Natural killer cell (primary cell): ENCODE measurements around the gene DAP3. TPM values are rescaled to one million over a fixed set of nuclear protein-coding genes. Genes with fewer than 3 reads are reported as not detected.
"Not testable (repeated sequence)": the region's sequence is repeated elsewhere in the genome, so short reads cannot be mapped to it uniquely, and the experiment has no call there.

Source experiments
- ATAC-seq, 3 donors: fragments of 150-1000 bp in 2 of 3; fragments of 200-7000 bp in 1 of 3; cut with Tn5 transposase; 1 replicate in 1 of 3; 2 replicates in 2 of 3; pipeline ENCODE4 v1.10.0; 2021; ENCODE audit warnings: mild to moderate bottlenecking in 2 of 3, moderate library complexity in 2 of 3
- DNase-seq, 2 donors: peaks; one replicate each; pipeline versions ENCODE4 v3.0.0 to v3.0.0-alpha.2; 2013 to 2021; ENCODE audit warnings: mixed read lengths in 1 of 2
- H3K27ac ChIP-seq: one replicate; pipeline ENCODE4 v1.5.1; 2013; ENCODE audit warnings: mild to moderate bottlenecking, low read length
- H3K27me3 ChIP-seq: one replicate; pipeline ENCODE4 v1.6.1; 2013; ENCODE audit warnings: low read length; ENCODE audit not compliant: control insufficient read depth, insufficient read depth
- H3K36me3 ChIP-seq: one replicate; pipeline ENCODE4 v1.6.1; 2013; ENCODE audit warnings: low read length; ENCODE audit not compliant: control insufficient read depth, insufficient read depth
- H3K4me1 ChIP-seq: one replicate; pipeline ENCODE4 v1.6.1; 2013; ENCODE audit warnings: low read length; ENCODE audit not compliant: control insufficient read depth, insufficient read depth
- H3K4me3 ChIP-seq: one replicate; pipeline ENCODE4 v1.5.1; 2013; ENCODE audit warnings: low read length
- H3K9me3 ChIP-seq: one replicate; pipeline ENCODE4 v1.6.1; 2013; ENCODE audit warnings: low read length; ENCODE audit not compliant: control insufficient read depth, insufficient read depth
- H3K27ac Mint-ChIP-seq, 2 donors: one replicate each; pipeline ENCODE4 v1.8.0; 2022; ENCODE audit warnings: mild to moderate bottlenecking in 2 of 2, mixed read lengths in 2 of 2, moderate library complexity in 1 of 2
- H3K27me3 Mint-ChIP-seq, 2 donors: one replicate each; pipeline ENCODE4 v1.8.0; 2022; ENCODE audit warnings: low read depth in 2 of 2, mixed read lengths in 2 of 2
- H3K36me3 Mint-ChIP-seq: one replicate; pipeline ENCODE4 v1.8.0; 2022; ENCODE audit warnings: mixed read lengths
- H3K4me1 Mint-ChIP-seq, 2 donors: one replicate each; pipeline ENCODE4 v1.8.0; 2022; ENCODE audit warnings: mixed read lengths in 2 of 2
- H3K4me3 Mint-ChIP-seq: one replicate; pipeline ENCODE4 v1.8.0; 2022; ENCODE audit warnings: mild to moderate bottlenecking, moderate library complexity, mixed read lengths
- H3K9me3 Mint-ChIP-seq, 2 donors: one replicate each; pipeline ENCODE4 v1.8.0; 2022; ENCODE audit warnings: mixed read lengths in 2 of 2
- WGBS: methylation state at CpG from one replicate; pipeline ENCODE4 v1.1.7; 2013; ENCODE audit warnings: missing lambda C conversion rate; ENCODE audit not compliant: insufficient coverage; 5-methylcytosine and 5-hydroxymethylcytosine counted together
- intact Hi-C: fragments of 100-400 bp; cut with micrococcal nuclease; formaldehyde crosslinking; loops from one replicate; pipeline ENCODE4 v1.14.2; 2022
- total RNA-seq, 4 donors: library from RNA; stranded (reverse); fragments of 120-200 nt in 1 of 4; gene quantifications; one replicate each; pipeline versions ENCODE4 v1.2.3 to v1.2.4, GENCODE V29; 2013 to 2022
- TF ChIP-seq, protein P1 (sequence below): fragments of 200-600 bp; IDR thresholded peaks from one replicate; pipeline ENCODE4 v1.8.0; 2022; ENCODE audit warnings: antibody characterized with exemption

Gene DAP3
- total RNA-seq, 3 donors from 2014 or later (not counting 1 experiment from before 2014, with no cell fraction given) = 83.9 to 97.5 (median 96.4) TPM

GRCh38 chr1:155767399-155767989 is 78.6 kb downstream of the DAP3 start:
- H3K36me3 ChIP-seq = peaks cover 73% of the 10 kb centered on the region
- H3K4me3 ChIP-seq, H3K27me3 Mint-ChIP-seq, H3K27me3 ChIP-seq, H3K4me1 Mint-ChIP-seq, H3K27ac Mint-ChIP-seq, H3K9me3 Mint-ChIP-seq, intact Hi-C loops, H3K4me3 Mint-ChIP-seq, H3K27ac ChIP-seq, DNase-seq, ATAC-seq, H3K9me3 ChIP-seq, H3K4me1 ChIP-seq: not testable (repeated sequence)
- 93% methylated on average over 1 of the region's 5 CpGs for WGBS
- peaks cover 25% of the 10 kb centered on the region for H3K36me3 Mint-ChIP-seq

GRCh38 chr1:155769257-155769656 is 80.4 kb downstream of the DAP3 start:
- Mint-ChIP-seq H3K27ac (peak overlapping the region in 1 of 2 donors; percentile 56), H3K9me3 (no peaks in the 10 kb centered on the region), H3K36me3 (peaks cover 24% of the 10 kb centered on the region), H3K27me3 (no peaks in the 10 kb centered on the region), H3K4me3 (no peak overlapping the region), H3K4me1 (no peaks in the 10 kb centered on the region)
- Histone ChIP-seq H3K36me3 (peaks cover 76% of the 10 kb centered on the region), H3K4me3 (no peak overlapping the region), H3K27me3 (no peaks in the 10 kb centered on the region), H3K9me3 (no peaks in the 10 kb centered on the region), H3K4me1 (no peaks in the 10 kb centered on the region), H3K27ac (no peak overlapping the region)
- TF ChIP-seq, protein P1, sequence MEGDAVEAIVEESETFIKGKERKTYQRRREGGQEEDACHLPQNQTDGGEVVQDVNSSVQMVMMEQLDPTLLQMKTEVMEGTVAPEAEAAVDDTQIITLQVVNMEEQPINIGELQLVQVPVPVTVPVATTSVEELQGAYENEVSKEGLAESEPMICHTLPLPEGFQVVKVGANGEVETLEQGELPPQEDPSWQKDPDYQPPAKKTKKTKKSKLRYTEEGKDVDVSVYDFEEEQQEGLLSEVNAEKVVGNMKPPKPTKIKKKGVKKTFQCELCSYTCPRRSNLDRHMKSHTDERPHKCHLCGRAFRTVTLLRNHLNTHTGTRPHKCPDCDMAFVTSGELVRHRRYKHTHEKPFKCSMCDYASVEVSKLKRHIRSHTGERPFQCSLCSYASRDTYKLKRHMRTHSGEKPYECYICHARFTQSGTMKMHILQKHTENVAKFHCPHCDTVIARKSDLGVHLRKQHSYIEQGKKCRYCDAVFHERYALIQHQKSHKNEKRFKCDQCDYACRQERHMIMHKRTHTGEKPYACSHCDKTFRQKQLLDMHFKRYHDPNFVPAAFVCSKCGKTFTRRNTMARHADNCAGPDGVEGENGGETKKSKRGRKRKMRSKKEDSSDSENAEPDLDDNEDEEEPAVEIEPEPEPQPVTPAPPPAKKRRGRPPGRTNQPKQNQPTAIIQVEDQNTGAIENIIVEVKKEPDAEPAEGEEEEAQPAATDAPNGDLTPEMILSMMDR = no peak
- DNase-seq (no peak), ATAC-seq (no peak)
- WGBS = 98% methylated on average over 3 of the region's 5 CpGs
- intact Hi-C loops = no loop called here

GRCh38 chr1:155773221-155773620 is 84.3 kb downstream of the DAP3 start:
- H3K4me1 Mint-ChIP-seq = peaks cover 0 to 8% of the 10 kb centered on the region in 2 donors
- H3K4me3 Mint-ChIP-seq = no peak overlapping the region
- no peak overlapping the region for H3K4me3 ChIP-seq
- no peaks in the 10 kb centered on the region for H3K27me3 ChIP-seq
- intact Hi-C loops = no loop called here
- TF ChIP-seq, protein P1 = no peak
- H3K27ac ChIP-seq = no peak overlapping the region
- no peaks in the 10 kb centered on the region for H3K9me3 ChIP-seq
- ATAC-seq = no peak
- 96% methylated on average over 2 of the region's 2 CpGs for WGBS
- H3K36me3 Mint-ChIP-seq = peaks cover 38% of the 10 kb centered on the region
- DNase-seq = no peak
- no peaks in the 10 kb centered on the region for H3K27me3 Mint-ChIP-seq
- no peaks in the 10 kb centered on the region for H3K9me3 Mint-ChIP-seq
- peaks cover 83% of the 10 kb centered on the region for H3K36me3 ChIP-seq
- H3K4me1 ChIP-seq = no peaks in the 10 kb centered on the region
- peak overlapping the region in 1 of 2 donors; percentile 14 for H3K27ac Mint-ChIP-seq

DNA sequence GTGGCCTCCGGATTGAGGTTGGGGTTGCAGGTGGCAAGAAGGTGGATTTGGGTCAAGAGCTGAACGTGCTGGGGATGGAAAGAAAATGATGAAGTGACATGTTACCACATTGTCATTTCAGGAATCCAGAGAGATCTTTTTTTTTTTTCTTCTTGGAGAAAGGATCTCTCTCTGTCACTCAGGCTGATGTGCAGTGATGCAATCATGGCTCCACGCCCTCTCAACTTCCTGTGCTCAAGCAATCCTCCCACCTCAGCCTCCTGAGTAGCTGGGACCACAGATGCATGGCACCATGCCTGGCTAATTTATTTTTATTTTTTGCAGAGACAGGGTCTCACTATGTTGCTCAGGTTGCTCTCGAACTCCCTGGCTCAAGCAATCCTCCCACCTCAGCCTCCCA is 87.5 kb downstream of the DAP3 start:
- Histone ChIP-seq H3K27me3 (no peaks in the 10 kb centered on the region), H3K36me3 (peaks cover 63% of the 10 kb centered on the region), H3K27ac (no peak overlapping the region), H3K9me3 (no peaks in the 10 kb centered on the region), H3K4me3 (no peak overlapping the region), H3K4me1 (no peaks in the 10 kb centered on the region)
- Mint-ChIP-seq H3K9me3 (no peaks in the 10 kb centered on the region), H3K4me3 (no peak overlapping the region), H3K4me1 (peaks cover 0 to 8% of the 10 kb centered on the region in 2 donors), H3K27ac (peak overlapping the region; percentile 11 to 44), H3K36me3 (peaks cover 21% of the 10 kb centered on the region), H3K27me3 (no peaks in the 10 kb centered on the region)
- no peak for DNase-seq
- no peak for ATAC-seq
- 94% methylated on average over 4 of the region's 4 CpGs for WGBS
- intact Hi-C loops = no loop called here
- TF ChIP-seq, protein P1 = no peak
